ENCODE data around the gene APOB.

The APOB gene

GRCh38 chr2:20992201-20992711 is 51.6 kb downstream of the APOB start:
- no peaks in the 10 kb centered on the region for H3K9me3 Mint-ChIP-seq
- H3K27ac Mint-ChIP-seq: no peak overlapping the region
- peaks cover 28% of the 10 kb centered on the region for H3K27me3 Mint-ChIP-seq
- no peak for ATAC-seq
- H3K36me3 Mint-ChIP-seq: no peaks in the 10 kb centered on the region
- H3K4me3 Mint-ChIP-seq: no peak overlapping the region
- no peaks in the 10 kb centered on the region for H3K4me1 Mint-ChIP-seq

GRCh38 chr2:20990442-20991430 is 53.1 kb downstream of the APOB start:
- Mint-ChIP-seq H3K4me1 (no peaks in the 10 kb centered on the region), H3K27ac (no peak overlapping the region), H3K4me3 (no peak overlapping the region), H3K27me3 (peaks cover 28% of the 10 kb centered on the region), H3K9me3 (no peaks in the 10 kb centered on the region), H3K36me3 (no peaks in the 10 kb centered on the region)
- no peak for ATAC-seq

GRCh38 chr2:20989404-20989803 is 54.5 kb downstream of the APOB start:
- H3K27me3 Mint-ChIP-seq: peaks cover 28% of the 10 kb centered on the region
- no peak overlapping the region for H3K27ac Mint-ChIP-seq
- H3K4me3 Mint-ChIP-seq: no peak overlapping the region
- H3K4me1 Mint-ChIP-seq: no peaks in the 10 kb centered on the region
- no peak for ATAC-seq
- H3K36me3 Mint-ChIP-seq: no peaks in the 10 kb centered on the region
- H3K9me3 Mint-ChIP-seq: no peaks in the 10 kb centered on the region

- H3K27me3 Mint-ChIP-seq: peaks cover 28% of the 10 kb centered on the region
- H3K27ac Mint-ChIP-seq: no peak overlapping the region
- no peak for ATAC-seq
- no peaks in the 10 kb centered on the region for H3K4me1 Mint-ChIP-seq
- H3K9me3 Mint-ChIP-seq: no peaks in the 10 kb centered on the region
- no peak overlapping the region for H3K4me3 Mint-ChIP-seq
- no peaks in the 10 kb centered on the region for H3K36me3 Mint-ChIP-seq
Measured at GRCh38 chr2:20988905-20989304, 55.0 kb downstream of the APOB start.

GRCh38 chr2:20986024-20986939 is 57.6 kb downstream of the APOB start:
- Mint-ChIP-seq H3K27me3 (peaks cover 22% of the 10 kb centered on the region), H3K9me3 (no peaks in the 10 kb centered on the region), H3K36me3 (no peaks in the 10 kb centered on the region)

GRCh38 chr2:20985062-20985461 is 58.8 kb downstream of the APOB start:
- no peaks in the 10 kb centered on the region for H3K36me3 Mint-ChIP-seq
- H3K27ac Mint-ChIP-seq: no peak overlapping the region
- no peaks in the 10 kb centered on the region for H3K9me3 Mint-ChIP-seq
- no peak overlapping the region for H3K4me3 Mint-ChIP-seq
- H3K4me1 Mint-ChIP-seq: no peaks in the 10 kb centered on the region
- peaks cover 20% of the 10 kb centered on the region for H3K27me3 Mint-ChIP-seq
- ATAC-seq: no peak

More at GRCh38 chr2:20986024-20986939, 57.6 kb downstream of the APOB start:
- no peak overlapping the region for H3K27ac Mint-ChIP-seq
- no peak overlapping the region for H3K4me3 Mint-ChIP-seq
- no peak for ATAC-seq
- no peaks in the 10 kb centered on the region for H3K4me1 Mint-ChIP-seq

- Mint-ChIP-seq H3K36me3 (no peaks in the 10 kb centered on the region), H3K4me3 (no peak overlapping the region), H3K27ac (no peak overlapping the region), H3K27me3 (peaks cover 18% of the 10 kb centered on the region), H3K4me1 (no peaks in the 10 kb centered on the region), H3K9me3 (no peaks in the 10 kb centered on the region)
- no peak for ATAC-seq
Measured at GRCh38 chr2:20984408-20984807, 59.5 kb downstream of the APOB start.

GRCh38 chr2:20983844-20984243 is 60.0 kb downstream of the APOB start:
- no peak for ATAC-seq
- peaks cover 12% of the 10 kb centered on the region for H3K27me3 Mint-ChIP-seq
- no peaks in the 10 kb centered on the region for H3K4me1 Mint-ChIP-seq
- no peaks in the 10 kb centered on the region for H3K36me3 Mint-ChIP-seq
- H3K27ac Mint-ChIP-seq: no peak overlapping the region
- H3K9me3 Mint-ChIP-seq: no peaks in the 10 kb centered on the region
- H3K4me3 Mint-ChIP-seq: no peak overlapping the region

- no peak overlapping the region for H3K27ac Mint-ChIP-seq
- peaks cover 11% of the 10 kb centered on the region for H3K27me3 Mint-ChIP-seq
- no peak overlapping the region for H3K4me3 Mint-ChIP-seq
- H3K36me3 Mint-ChIP-seq: no peaks in the 10 kb centered on the region
- H3K9me3 Mint-ChIP-seq: no peaks in the 10 kb centered on the region
- H3K4me1 Mint-ChIP-seq: no peaks in the 10 kb centered on the region
- no peak for ATAC-seq
Measured at GRCh38 chr2:20982861-20983260, 61.0 kb downstream of the APOB start.

- no peaks in the 10 kb centered on the region for H3K9me3 Mint-ChIP-seq
- no peak overlapping the region for H3K4me3 Mint-ChIP-seq
- H3K36me3 Mint-ChIP-seq: no peaks in the 10 kb centered on the region
- H3K27ac Mint-ChIP-seq: no peak overlapping the region
- no peak for ATAC-seq
- H3K4me1 Mint-ChIP-seq: no peaks in the 10 kb centered on the region
- peaks cover 3% of the 10 kb centered on the region for H3K27me3 Mint-ChIP-seq
Measured at GRCh38 chr2:20977520-20978180, 66.2 kb downstream of the APOB start.

- Mint-ChIP-seq H3K9me3 (no peaks in the 10 kb centered on the region), H3K4me3 (no peak overlapping the region), H3K27ac (no peak overlapping the region), H3K4me1 (no peaks in the 10 kb centered on the region), H3K27me3 (no peaks in the 10 kb centered on the region), H3K36me3 (no peaks in the 10 kb centered on the region)
- no peak for ATAC-seq
Measured at GRCh38 chr2:20976527-20976926, 67.3 kb downstream of the APOB start.

GRCh38 chr2:20972792-20973565 is 70.9 kb downstream of the APOB start:
- no peak overlapping the region for H3K27ac Mint-ChIP-seq
- ATAC-seq: no peak
- H3K4me3 Mint-ChIP-seq: no peak overlapping the region
- no peaks in the 10 kb centered on the region for H3K9me3 Mint-ChIP-seq
- no peaks in the 10 kb centered on the region for H3K36me3 Mint-ChIP-seq
- H3K4me1 Mint-ChIP-seq: no peaks in the 10 kb centered on the region
- peaks cover 7% of the 10 kb centered on the region for H3K27me3 Mint-ChIP-seq

- H3K27ac Mint-ChIP-seq: no peak overlapping the region
- no peak overlapping the region for H3K4me3 Mint-ChIP-seq
- H3K27me3 Mint-ChIP-seq: peaks cover 8% of the 10 kb centered on the region
- no peaks in the 10 kb centered on the region for H3K9me3 Mint-ChIP-seq
- ATAC-seq: no peak
- no peaks in the 10 kb centered on the region for H3K4me1 Mint-ChIP-seq
- no peaks in the 10 kb centered on the region for H3K36me3 Mint-ChIP-seq
Measured at GRCh38 chr2:20972110-20972509, 71.8 kb downstream of the APOB start.

- H3K27ac Mint-ChIP-seq: no peak overlapping the region
- no peak for ATAC-seq
- H3K36me3 Mint-ChIP-seq: no peaks in the 10 kb centered on the region
- H3K4me3 Mint-ChIP-seq: no peak overlapping the region
- no peaks in the 10 kb centered on the region for H3K4me1 Mint-ChIP-seq
- H3K27me3 Mint-ChIP-seq: peaks cover 8% of the 10 kb centered on the region
- H3K9me3 Mint-ChIP-seq: no peaks in the 10 kb centered on the region
Measured at GRCh38 chr2:20970068-20970467, 73.8 kb downstream of the APOB start.

Measured in stimulated activated memory B cell treated with anti-CD40 and anti-IgM and Interleukin-4, amounts not matched to agents 10 μg/mL and 1 μg/mL and 100 μg/mL, for 72 hours (primary cell).